ENCODE results near the gene SPG11.

The SPG11 gene

DNA sequence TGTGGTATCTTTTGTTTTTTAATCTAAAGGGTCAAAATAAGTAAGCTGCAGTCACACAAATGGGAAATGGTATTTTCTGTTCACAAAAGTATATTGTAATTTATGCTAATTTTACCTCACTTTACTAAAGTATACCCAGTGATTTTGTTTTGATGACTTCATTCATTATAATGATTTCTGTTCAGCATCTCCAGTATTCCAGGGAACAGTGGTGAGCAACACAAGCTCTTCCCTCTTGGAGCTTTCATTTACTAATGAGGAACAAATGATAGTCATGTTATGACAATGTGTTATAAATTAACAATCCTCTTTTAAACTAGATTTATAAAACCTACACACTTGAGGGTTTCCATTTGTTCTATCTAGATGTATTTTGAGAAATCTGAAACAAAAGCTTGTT lies 147.0 kb downstream of the SPG11 start:
- DNase-seq = no peak

All from NCI-H69 (cell line).